Mesenchymal stem cell (in vitro differentiated cells and primary cell): ENCODE results near the gene ZDHHC14.
"Not testable (repeated sequence)": the region's sequence is repeated elsewhere in the genome, so short reads cannot be mapped to it uniquely, and the experiment has no call there.

Experiments
- DNase-seq: peaks from one replicate; pipeline ENCODE4 v3.0.0-alpha.2; 2013
- H2AFZ ChIP-seq: one replicate; pipeline ENCODE4 v1.6.1; 2013; ENCODE audit warnings: low read depth, mild to moderate bottlenecking, control low read depth, inconsistent platforms, low read length, moderate library complexity
- H2AK5ac ChIP-seq: 2 replicates; pipeline ENCODE4 v1.6.1; 2013; ENCODE audit warnings: low read length, moderate library complexity, mild to moderate bottlenecking, inconsistent platforms; ENCODE audit not compliant: severe bottlenecking
- H2BK120ac ChIP-seq: one replicate; pipeline ENCODE4 v1.6.1; 2013; ENCODE audit warnings: low read depth, mild to moderate bottlenecking, inconsistent platforms, low read length, moderate library complexity
- H2BK12ac ChIP-seq, 2 experiments: one replicate each; pipeline ENCODE4 v1.6.1; 2013; ENCODE audit warnings: inconsistent platforms in 2 of 2, low read length in 2 of 2, mild to moderate bottlenecking in 2 of 2, moderate library complexity in 2 of 2, control low read depth in 1 of 2
- H2BK15ac ChIP-seq: one replicate; pipeline ENCODE4 v1.6.1; 2013; ENCODE audit warnings: mild to moderate bottlenecking, low read depth, inconsistent platforms; ENCODE audit not compliant: poor library complexity, severe bottlenecking
- H2BK5ac ChIP-seq: 2 replicates; pipeline ENCODE4 v1.6.1; 2013; ENCODE audit warnings: low read depth, mild to moderate bottlenecking, low read length, control low read depth, inconsistent platforms; ENCODE audit not compliant: poor library complexity, severe bottlenecking
- H3K14ac ChIP-seq, 2 experiments: one replicate each; pipeline ENCODE4 v1.6.1; 2013; ENCODE audit warnings: inconsistent platforms in 2 of 2, low read length in 2 of 2, control low read depth in 1 of 2, mild to moderate bottlenecking in 1 of 2, moderate library complexity in 1 of 2
- H3K18ac ChIP-seq, 2 experiments: one replicate each; pipeline ENCODE4 v1.6.1; 2013; ENCODE audit warnings: inconsistent platforms in 2 of 2, low read length in 2 of 2, control low read depth in 1 of 2, low read depth in 1 of 2, mild to moderate bottlenecking in 1 of 2
- H3K23ac ChIP-seq, 2 experiments: one replicate each; pipeline ENCODE4 v1.6.1; 2013; ENCODE audit warnings: inconsistent platforms in 2 of 2, low read length in 2 of 2, mild to moderate bottlenecking in 2 of 2, moderate library complexity in 2 of 2, control low read depth in 1 of 2
- H3K27ac ChIP-seq: 2 replicates; pipeline ENCODE4 v1.5.1; 2013; ENCODE audit warnings: mild to moderate bottlenecking, moderate library complexity, low read length, control low read depth, inconsistent platforms; ENCODE audit not compliant: poor library complexity, severe bottlenecking
- H3K27me3 ChIP-seq, 2 experiments: 2 replicates each; pipeline versions ENCODE4 v1.6.1 to v1.7.0; 2013; ENCODE audit warnings: low read length in 2 of 2, mild to moderate bottlenecking in 2 of 2, moderate library complexity in 2 of 2, control low read depth in 1 of 2, inconsistent platforms in 1 of 2; ENCODE audit not compliant: control insufficient read depth in 1 of 2, insufficient read depth in 1 of 2
- H3K36me3 ChIP-seq, 2 experiments: 2 replicates each; pipeline versions ENCODE4 v1.6.1 to v1.7.0; 2013; ENCODE audit warnings: low read length in 2 of 2, control low read depth in 1 of 2, inconsistent platforms in 1 of 2, low read depth in 1 of 2, mild to moderate bottlenecking in 1 of 2; ENCODE audit not compliant: insufficient read depth in 2 of 2, control insufficient read depth in 1 of 2
- H3K4ac ChIP-seq, 2 experiments: one replicate each; pipeline ENCODE4 v1.6.1; 2013; ENCODE audit warnings: inconsistent platforms in 2 of 2, low read length in 2 of 2, mild to moderate bottlenecking in 2 of 2, moderate library complexity in 2 of 2, control low read depth in 1 of 2, low read depth in 1 of 2
- H3K4me1 ChIP-seq: 2 replicates; pipeline ENCODE4 v1.6.1; 2013; ENCODE audit warnings: low read depth, low read length, control low read depth; ENCODE audit not compliant: control insufficient read depth, insufficient read depth
- H3K4me2 ChIP-seq: 2 replicates; pipeline ENCODE4 v1.6.1; 2013; ENCODE audit warnings: low read length, mild to moderate bottlenecking, inconsistent platforms; ENCODE audit not compliant: poor library complexity, severe bottlenecking
- H3K4me3 ChIP-seq, 2 experiments: 2 replicates each; pipeline versions ENCODE4 v1.5.1 to v1.7.0; 2013; ENCODE audit warnings: low read length in 2 of 2, mild to moderate bottlenecking in 2 of 2, control low read depth in 1 of 2, low read depth in 1 of 2; ENCODE audit not compliant: insufficient read depth in 1 of 2
- H3K79me1 ChIP-seq: replicated peaks from 2 replicates; pipeline ENCODE4 v1.6.1; 2013; ENCODE audit warnings: mild to moderate bottlenecking, control low read depth, low read length, inconsistent platforms; ENCODE audit not compliant: poor library complexity, severe bottlenecking
- H3K9ac ChIP-seq: 2 replicates; pipeline ENCODE4 v1.7.0; 2013; ENCODE audit warnings: mild to moderate bottlenecking, low read length, moderate library complexity
- H3K9me3 ChIP-seq: 2 replicates; pipeline ENCODE4 v1.7.0; 2013; ENCODE audit warnings: mild to moderate bottlenecking, low read length; ENCODE audit not compliant: control insufficient read depth
- H4K8ac ChIP-seq: one replicate; pipeline ENCODE4 v1.6.1; 2013; ENCODE audit warnings: inconsistent platforms, mild to moderate bottlenecking, low read length, moderate library complexity
- H4K91ac ChIP-seq: one replicate; pipeline ENCODE4 v1.6.1; 2013; ENCODE audit warnings: mild to moderate bottlenecking, low read length, inconsistent platforms
- WGBS: methylation state at CpG from one replicate; pipeline ENCODE4 v1.1.7; 2013; ENCODE audit warnings: mixed read lengths; 5-methylcytosine and 5-hydroxymethylcytosine counted together

The ZDHHC14 gene

GRCh38 chr6:157571950-157572349 lies 191.0 kb downstream of the ZDHHC14 start:
- 86% methylated on average over 5 of the region's 5 CpGs for WGBS
- no peaks in the 10 kb centered on the region for H3K36me3 ChIP-seq
- H2BK12ac ChIP-seq = no peak overlapping the region
- no peaks in the 10 kb centered on the region for H3K4me1 ChIP-seq
- no peak overlapping the region for H2BK15ac ChIP-seq
- H3K9ac ChIP-seq = no peak overlapping the region
- no peaks in the 10 kb centered on the region for H3K79me1 ChIP-seq
- no peak overlapping the region for H3K23ac ChIP-seq
- H3K4me3 ChIP-seq = no peak overlapping the region
- H2BK120ac ChIP-seq = no peak overlapping the region
- no peak overlapping the region for H2AFZ ChIP-seq
- H3K14ac ChIP-seq = no peak overlapping the region
- no peaks in the 10 kb centered on the region for H3K27me3 ChIP-seq
- H4K91ac ChIP-seq = no peak overlapping the region
- no peak overlapping the region for H2BK5ac ChIP-seq
- H3K4ac ChIP-seq = no peak overlapping the region
- H4K8ac ChIP-seq = no peak overlapping the region
- no peak for DNase-seq
- no peak overlapping the region for H2AK5ac ChIP-seq
- no peak overlapping the region for H3K18ac ChIP-seq
- peaks cover 3% of the 10 kb centered on the region for H3K9me3 ChIP-seq
- no peak overlapping the region for H3K4me2 ChIP-seq
- H3K27ac ChIP-seq = no peak overlapping the region

DNA sequence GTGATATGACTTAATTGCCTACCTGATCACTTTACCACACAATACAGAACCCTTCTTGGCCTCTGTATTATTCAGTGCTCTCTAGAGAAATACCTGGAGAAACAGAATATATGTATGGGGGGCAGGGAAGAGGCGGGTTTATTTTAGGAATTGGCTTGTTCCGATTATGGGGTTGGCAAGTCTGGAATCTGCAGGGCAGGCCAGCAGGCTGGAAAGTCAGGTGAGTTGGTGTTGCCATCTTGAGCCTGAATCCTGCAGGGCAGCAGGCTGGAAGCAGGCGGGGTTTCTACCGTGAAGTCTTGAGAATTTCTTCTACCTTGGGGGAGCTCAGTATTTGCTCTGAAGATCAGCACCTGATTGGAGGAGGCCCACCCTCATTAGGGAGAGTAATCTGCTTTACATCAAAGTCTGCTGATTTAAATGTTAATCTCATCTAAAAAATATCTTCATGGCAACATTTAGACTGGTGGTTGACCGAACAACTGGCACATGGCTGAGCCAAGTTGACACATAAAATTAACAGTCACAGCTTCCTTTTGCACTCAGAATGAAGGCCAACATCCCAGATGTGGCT lies 193.9 kb downstream of the ZDHHC14 start:
- no peak for DNase-seq
- H3K18ac ChIP-seq = no peak overlapping the region
- WGBS = 92% methylated on average over 4 of the region's 5 CpGs
- no peak overlapping the region for H3K4me3 ChIP-seq
- no peak overlapping the region for H3K14ac ChIP-seq
- no peaks in the 10 kb centered on the region for H3K27me3 ChIP-seq
- no peak overlapping the region for H2BK5ac ChIP-seq
- H2AFZ ChIP-seq = no peak overlapping the region
- no peaks in the 10 kb centered on the region for H3K9me3 ChIP-seq
- no peak overlapping the region for H4K8ac ChIP-seq
- H3K23ac ChIP-seq = no peak overlapping the region
- no peak overlapping the region for H2BK120ac ChIP-seq
- no peaks in the 10 kb centered on the region for H3K79me1 ChIP-seq
- no peak overlapping the region for H3K27ac ChIP-seq
- H3K9ac ChIP-seq = no peak overlapping the region
- H4K91ac ChIP-seq = no peak overlapping the region
- no peak overlapping the region for H2AK5ac ChIP-seq
- no peak overlapping the region for H2BK15ac ChIP-seq
- H3K4me2 ChIP-seq = no peak overlapping the region
- no peak overlapping the region for H2BK12ac ChIP-seq
- no peaks in the 10 kb centered on the region for H3K36me3 ChIP-seq
- H3K4ac ChIP-seq = no peak overlapping the region
- H3K4me1 ChIP-seq = no peaks in the 10 kb centered on the region

DNA sequence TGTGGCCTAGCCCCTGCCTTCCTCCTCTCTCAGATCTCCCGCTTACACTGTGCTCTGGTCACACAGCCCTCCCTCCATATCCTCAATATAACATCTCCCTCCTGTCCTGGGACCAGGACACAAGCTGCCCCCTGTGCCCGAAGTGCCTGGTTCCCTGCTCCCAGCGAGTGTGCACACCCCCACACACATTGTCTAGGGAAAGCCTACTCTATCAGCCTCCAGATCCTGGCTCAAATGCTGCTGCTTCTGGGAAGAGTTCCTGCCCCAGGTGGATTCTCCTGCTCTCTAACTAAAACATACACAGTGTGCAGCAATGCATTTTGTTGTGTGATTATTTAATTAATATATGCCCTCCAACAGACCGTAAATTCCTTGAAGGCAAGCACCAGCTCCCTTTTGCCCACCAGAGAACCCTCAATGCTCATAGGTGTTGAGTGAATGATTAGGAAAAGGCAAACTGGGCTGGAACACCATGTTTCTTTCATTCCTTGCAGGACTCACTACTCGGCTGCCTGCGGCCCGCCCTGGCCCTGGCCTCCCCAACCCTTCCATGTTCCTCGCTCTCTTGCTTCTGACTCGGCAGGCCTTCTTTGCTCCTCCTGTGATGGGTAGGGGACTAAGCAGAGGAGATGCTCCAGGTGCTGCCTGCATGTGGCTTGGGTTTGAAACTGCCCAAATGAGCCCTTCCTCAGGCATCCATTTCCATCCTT lies 194.6 kb downstream of the ZDHHC14 start:
- H2BK15ac ChIP-seq = no peak overlapping the region
- H2BK5ac ChIP-seq = no peak overlapping the region
- H3K18ac ChIP-seq = no peak overlapping the region
- H4K91ac ChIP-seq = no peak overlapping the region
- H2BK12ac ChIP-seq = no peak overlapping the region
- no peaks in the 10 kb centered on the region for H3K4me1 ChIP-seq
- WGBS = 87% methylated on average over 8 of the region's 9 CpGs
- no peak overlapping the region for H3K9ac ChIP-seq
- H2AFZ ChIP-seq = no peak overlapping the region
- H3K4me3 ChIP-seq = no peak overlapping the region
- H3K9me3 ChIP-seq = no peaks in the 10 kb centered on the region
- H4K8ac ChIP-seq = no peak overlapping the region
- no peaks in the 10 kb centered on the region for H3K36me3 ChIP-seq
- H3K27me3 ChIP-seq = no peaks in the 10 kb centered on the region
- H3K14ac ChIP-seq = no peak overlapping the region
- no peak overlapping the region for H3K4ac ChIP-seq
- H3K79me1 ChIP-seq = no peaks in the 10 kb centered on the region
- H3K27ac ChIP-seq = no peak overlapping the region
- no peak overlapping the region for H2BK120ac ChIP-seq
- no peak overlapping the region for H2AK5ac ChIP-seq
- no peak overlapping the region for H3K23ac ChIP-seq
- DNase-seq = no peak
- no peak overlapping the region for H3K4me2 ChIP-seq

DNA sequence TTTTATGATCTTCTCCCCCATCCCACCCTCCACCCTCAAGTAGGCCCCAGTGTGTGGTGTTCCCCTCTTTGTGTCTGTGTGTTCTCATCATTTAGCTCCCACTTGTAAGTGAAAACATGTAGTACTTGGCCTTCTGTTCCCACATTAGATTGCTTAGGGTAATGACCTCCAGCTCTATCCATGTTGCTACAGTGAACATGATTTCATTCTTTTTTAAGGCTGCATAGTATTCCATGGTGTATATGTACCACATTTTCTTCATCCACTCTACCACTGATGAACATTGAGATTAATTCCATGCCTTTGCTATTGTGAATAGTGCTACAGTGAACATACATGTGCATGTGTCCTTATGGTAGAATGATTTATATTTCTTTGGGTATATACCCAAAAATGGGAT lies 196.0 kb downstream of the ZDHHC14 start:
- not testable (repeated sequence) for H3K4me1 ChIP-seq, H3K18ac ChIP-seq

More for the DNA sequence above, 196.0 kb downstream of the ZDHHC14 start:
- not testable (repeated sequence) for H2BK120ac ChIP-seq, H3K9me3 ChIP-seq, H3K14ac ChIP-seq, H3K9ac ChIP-seq, H3K27ac ChIP-seq, H3K36me3 ChIP-seq, H2AK5ac ChIP-seq, H4K91ac ChIP-seq, H3K23ac ChIP-seq, H3K79me1 ChIP-seq, H3K4ac ChIP-seq, H3K4me3 ChIP-seq, H2BK12ac ChIP-seq, H4K8ac ChIP-seq, DNase-seq, H3K4me2 ChIP-seq, H2AFZ ChIP-seq, H2BK15ac ChIP-seq, H3K27me3 ChIP-seq, H2BK5ac ChIP-seq
